ENCODE measurements around the gene ECI1. TPM values are rescaled to one million over a fixed set of nuclear protein-coding genes. Genes with fewer than 3 reads are reported as not detected.

ECI1 gene
- total and polyA plus RNA-seq, 2 of the 13 experiments (the other 11 are each of a cell fraction or from before 2014, with no cell fraction given): 82.0 to 102 TPM

- TF ChIP-seq, protein P1, sequence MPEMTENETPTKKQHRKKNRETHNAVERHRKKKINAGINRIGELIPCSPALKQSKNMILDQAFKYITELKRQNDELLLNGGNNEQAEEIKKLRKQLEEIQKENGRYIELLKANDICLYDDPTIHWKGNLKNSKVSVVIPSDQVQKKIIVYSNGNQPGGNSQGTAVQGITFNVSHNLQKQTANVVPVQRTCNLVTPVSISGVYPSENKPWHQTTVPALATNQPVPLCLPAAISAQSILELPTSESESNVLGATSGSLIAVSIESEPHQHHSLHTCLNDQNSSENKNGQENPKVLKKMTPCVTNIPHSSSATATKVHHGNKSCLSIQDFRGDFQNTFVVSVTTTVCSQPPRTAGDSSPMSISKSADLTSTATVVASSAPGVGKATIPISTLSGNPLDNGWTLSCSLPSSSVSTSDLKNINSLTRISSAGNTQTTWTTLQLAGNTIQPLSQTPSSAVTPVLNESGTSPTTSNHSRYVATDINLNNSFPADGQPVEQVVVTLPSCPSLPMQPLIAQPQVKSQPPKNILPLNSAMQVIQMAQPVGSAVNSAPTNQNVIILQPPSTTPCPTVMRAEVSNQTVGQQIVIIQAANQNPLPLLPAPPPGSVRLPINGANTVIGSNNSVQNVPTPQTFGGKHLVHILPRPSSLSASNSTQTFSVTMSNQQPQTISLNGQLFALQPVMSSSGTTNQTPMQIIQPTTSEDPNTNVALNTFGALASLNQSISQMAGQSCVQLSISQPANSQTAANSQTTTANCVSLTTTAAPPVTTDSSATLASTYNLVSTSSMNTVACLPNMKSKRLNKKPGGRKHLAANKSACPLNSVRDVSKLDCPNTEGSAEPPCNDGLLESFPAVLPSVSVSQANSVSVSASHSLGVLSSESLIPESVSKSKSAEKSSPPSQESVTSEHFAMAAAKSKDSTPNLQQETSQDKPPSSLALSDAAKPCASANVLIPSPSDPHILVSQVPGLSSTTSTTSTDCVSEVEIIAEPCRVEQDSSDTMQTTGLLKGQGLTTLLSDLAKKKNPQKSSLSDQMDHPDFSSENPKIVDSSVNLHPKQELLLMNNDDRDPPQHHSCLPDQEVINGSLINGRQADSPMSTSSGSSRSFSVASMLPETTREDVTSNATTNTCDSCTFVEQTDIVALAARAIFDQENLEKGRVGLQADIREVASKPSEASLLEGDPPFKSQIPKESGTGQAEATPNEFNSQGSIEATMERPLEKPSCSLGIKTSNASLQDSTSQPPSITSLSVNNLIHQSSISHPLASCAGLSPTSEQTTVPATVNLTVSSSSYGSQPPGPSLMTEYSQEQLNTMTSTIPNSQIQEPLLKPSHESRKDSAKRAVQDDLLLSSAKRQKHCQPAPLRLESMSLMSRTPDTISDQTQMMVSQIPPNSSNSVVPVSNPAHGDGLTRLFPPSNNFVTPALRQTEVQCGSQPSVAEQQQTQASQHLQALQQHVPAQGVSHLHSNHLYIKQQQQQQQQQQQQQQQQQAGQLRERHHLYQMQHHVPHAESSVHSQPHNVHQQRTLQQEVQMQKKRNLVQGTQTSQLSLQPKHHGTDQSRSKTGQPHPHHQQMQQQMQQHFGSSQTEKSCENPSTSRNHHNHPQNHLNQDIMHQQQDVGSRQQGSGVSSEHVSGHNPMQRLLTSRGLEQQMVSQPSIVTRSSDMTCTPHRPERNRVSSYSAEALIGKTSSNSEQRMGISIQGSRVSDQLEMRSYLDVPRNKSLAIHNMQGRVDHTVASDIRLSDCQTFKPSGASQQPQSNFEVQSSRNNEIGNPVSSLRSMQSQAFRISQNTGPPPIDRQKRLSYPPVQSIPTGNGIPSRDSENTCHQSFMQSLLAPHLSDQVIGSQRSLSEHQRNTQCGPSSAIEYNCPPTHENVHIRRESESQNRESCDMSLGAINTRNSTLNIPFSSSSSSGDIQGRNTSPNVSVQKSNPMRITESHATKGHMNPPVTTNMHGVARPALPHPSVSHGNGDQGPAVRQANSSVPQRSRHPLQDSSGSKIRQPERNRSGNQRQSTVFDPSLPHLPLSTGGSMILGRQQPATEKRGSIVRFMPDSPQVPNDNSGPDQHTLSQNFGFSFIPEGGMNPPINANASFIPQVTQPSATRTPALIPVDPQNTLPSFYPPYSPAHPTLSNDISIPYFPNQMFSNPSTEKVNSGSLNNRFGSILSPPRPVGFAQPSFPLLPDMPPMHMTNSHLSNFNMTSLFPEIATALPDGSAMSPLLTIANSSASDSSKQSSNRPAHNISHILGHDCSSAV (CRISPR knock-in tag; IDR thresholded peaks at IDR 0.05; ENCODE audit: borderline replicate concordance): no peak
- no peak for TF ChIP-seq ZNF781 (CRISPR knock-in tag; IDR thresholded peaks at IDR 0.05; ENCODE audit: borderline replicate concordance, not compliant biosample characterization)
- TF ChIP-seq SCMH1 (CRISPR knock-in tag; IDR thresholded peaks at IDR 0.05; ENCODE audit: borderline replicate concordance): no peak
- TF ChIP-seq ZNF782 (CRISPR knock-in tag; IDR thresholded peaks at IDR 0.05; ENCODE audit: borderline replicate concordance): no peak
- no peak for TF ChIP-seq ZBTB3 (CRISPR knock-in tag; IDR thresholded peaks at IDR 0.05; ENCODE audit: borderline replicate concordance, low read depth)
- no peak for TF ChIP-seq CHD2 (IDR thresholded peaks at IDR 0.05; ENCODE audit: low read depth, low read length)
- TF ChIP-seq ZNF296 (CRISPR knock-in tag; conservative IDR thresholded peaks at IDR 0.05): no peak
- in situ Hi-C loops (cut with HindIII; ENCODE audit: extremely low pct_ligation_motif_present, low pct_unique_long_range_greater_than_20kb) (no loop called here), intact Hi-C loops (cut with micrococcal nuclease; ENCODE audit: unreplicated experiment) (no loop called here)
- Histone ChIP-seq H3K27me3 (ENCODE audit: control insufficient read depth in 1 of 2, insufficient read depth in 2 of 2, low read length in 2 of 2) (peaks cover 31 to 86% of the 10 kb centered on the region in 2 experiments; a peak in 4 of 5 replicates), H3K36me3 (replicated peaks in 1 of 2; ENCODE audit: control insufficient read depth in 1 of 2, insufficient read depth in 2 of 2, low read length in 2 of 2) (no peaks in the 10 kb centered on the region), H3K9me3 (ENCODE audit: low read length) (no peaks in the 10 kb centered on the region), H3K79me2 (ENCODE audit: insufficient read depth, low read length) (no peaks in the 10 kb centered on the region), H3K4me3 (replicated peaks in 1 of 3; ENCODE audit: insufficient read depth in 1 of 3, low read depth in 2 of 3, low read length in 3 of 3) (no peak overlapping the region), H3K9ac (ENCODE audit: insufficient read depth, low read depth, low read length) (no peak overlapping the region), H2AFZ (ENCODE audit: low read length) (no peak overlapping the region), H4K20me1 (ENCODE audit: insufficient read depth, low read length) (no peaks in the 10 kb centered on the region), H3K4me1 (ENCODE audit: insufficient read depth, low read length) (peaks cover 10% of the 10 kb centered on the region; the same call in 1 of the 2 replicates), H3K4me2 (ENCODE audit: low read depth, low read length) (no peak overlapping the region), H3K27ac (ENCODE audit: extremely low read length, insufficient read depth, low read length) (no peak overlapping the region)
- BruUV-seq (replicated peaks): no TSS peak
- ChIA-PET POLR2A (no interaction called here), CTCF (ENCODE audit: low intra/inter-chr PET ratio, low total read pairs) (no interaction called here)
- ATAC-seq (no peak), DNase-seq (ENCODE audit: low spot score) (no peak), FAIRE-seq (no peak)
- WGBS (ENCODE audit: low lambda C conversion rate): 6% methylated on average over 5 of the region's 5 CpGs
These were observed 30.9 kb upstream of the ECI1 start for GRCh38 chr16:2282262-2282661.

Measured in HepG2 (cell line).